SK-N-SH treated with all-trans-retinoic acid at 6 μM for 48 hours (cell line): ENCODE results near the gene MYOD1.

Experiments used
- ATAC-seq: fragments of 200-7000 bp; cut with Tn5 transposase; 3 replicates; pipeline ENCODE4 v1.9.1; 2020; ENCODE audit warnings: mild to moderate bottlenecking, moderate library complexity
- ARNTL ChIP-seq: fragments of 450-650 bp; formaldehyde crosslinking; IDR thresholded peaks from 2 replicates; pipeline ENCODE4 v1.5.0; 2020; ENCODE audit warnings: low read depth, mild to moderate bottlenecking, moderate library complexity, borderline replicate concordance
- BACH2 ChIP-seq: fragments of 250-450 bp; sonication (Bioruptor Pico); IDR thresholded peaks from 2 replicates; pipeline ENCODE4 v1.9.0; 2021; ENCODE audit warnings: mild to moderate bottlenecking, borderline replicate concordance
- CSRNP3 ChIP-seq: fragments of 250-450 bp; sonication (Bioruptor Pico); IDR thresholded peaks from 2 replicates; pipeline ENCODE4 v1.5.1; 2021; ENCODE audit warnings: mild to moderate bottlenecking, moderate library complexity
- GLIS3 ChIP-seq: fragments of 250-450 bp; sonication (Bioruptor Pico); IDR thresholded peaks from 2 replicates; pipeline ENCODE4 v1.5.0; 2020; ENCODE audit warnings: mild to moderate bottlenecking, moderate library complexity
- ISL1 ChIP-seq: fragments of 250-450 bp; sonication (Bioruptor Pico); IDR thresholded peaks from 2 replicates; pipeline ENCODE4 v2.1.2; 2022; ENCODE audit warnings: mild to moderate bottlenecking, moderate library complexity
- RARB ChIP-seq: fragments of 250-450 bp; sonication (Bioruptor Pico); IDR thresholded peaks from 2 replicates; pipeline ENCODE4 v1.8.0; 2021; ENCODE audit warnings: mild to moderate bottlenecking, moderate library complexity
- SNAI2 ChIP-seq: fragments of 250-450 bp; sonication (Bioruptor Pico); IDR thresholded peaks from 2 replicates; pipeline ENCODE4 v1.5.0; 2020; ENCODE audit warnings: mild to moderate bottlenecking, moderate library complexity
- TOX ChIP-seq: fragments of 250-450 bp; sonication (Bioruptor Pico); IDR thresholded peaks from 2 replicates; pipeline ENCODE4 v1.8.0; 2021; ENCODE audit warnings: mild to moderate bottlenecking, moderate library complexity, borderline replicate concordance
- TSHZ2 ChIP-seq: fragments of 250-450 bp; sonication (Bioruptor Pico); IDR thresholded peaks from 2 replicates; pipeline ENCODE4 v1.5.0; 2020; ENCODE audit warnings: mild to moderate bottlenecking, moderate library complexity
- ZFP3 ChIP-seq: fragments of 250-450 bp; sonication (Bioruptor Pico); IDR thresholded peaks from 2 replicates; pipeline ENCODE4 v1.5.0; 2020; ENCODE audit warnings: mild to moderate bottlenecking, moderate library complexity
- ZFP30 ChIP-seq: fragments of 450-650 bp; formaldehyde crosslinking; IDR thresholded peaks from 2 replicates; pipeline ENCODE4 v1.5.0; 2022; ENCODE audit warnings: mild to moderate bottlenecking, moderate library complexity
- ZNF565 ChIP-seq: fragments of 450-650 bp; formaldehyde crosslinking; conservative IDR thresholded peaks from 2 replicates; pipeline ENCODE4 v1.5.0; 2020; ENCODE audit warnings: low read depth, mild to moderate bottlenecking, moderate library complexity
- ZNF70 ChIP-seq: fragments of 450-650 bp; formaldehyde crosslinking; IDR thresholded peaks from 2 replicates; pipeline ENCODE4 v1.5.0; 2020; ENCODE audit warnings: mild to moderate bottlenecking, moderate library complexity
- TF ChIP-seq, protein P1 (sequence below): fragments of 250-450 bp; sonication (Bioruptor Pico); IDR thresholded peaks from 2 replicates; pipeline ENCODE4 v1.5.1; 2020; ENCODE audit warnings: low read depth, mild to moderate bottlenecking, moderate library complexity
- TF ChIP-seq, protein P2 (sequence below): fragments of 250-450 bp; sonication (Bioruptor Pico); IDR thresholded peaks from 2 replicates; pipeline ENCODE4 v1.8.0; 2020; ENCODE audit warnings: mild to moderate bottlenecking, moderate library complexity, borderline replicate concordance
- TF ChIP-seq, protein P3 (sequence below): fragments of 250-450 bp; sonication (Bioruptor Pico); IDR thresholded peaks from 2 replicates; pipeline ENCODE4 v1.8.0; 2021; ENCODE audit warnings: low read depth, mild to moderate bottlenecking, moderate library complexity, borderline replicate concordance

The MYOD1 gene

DNA sequence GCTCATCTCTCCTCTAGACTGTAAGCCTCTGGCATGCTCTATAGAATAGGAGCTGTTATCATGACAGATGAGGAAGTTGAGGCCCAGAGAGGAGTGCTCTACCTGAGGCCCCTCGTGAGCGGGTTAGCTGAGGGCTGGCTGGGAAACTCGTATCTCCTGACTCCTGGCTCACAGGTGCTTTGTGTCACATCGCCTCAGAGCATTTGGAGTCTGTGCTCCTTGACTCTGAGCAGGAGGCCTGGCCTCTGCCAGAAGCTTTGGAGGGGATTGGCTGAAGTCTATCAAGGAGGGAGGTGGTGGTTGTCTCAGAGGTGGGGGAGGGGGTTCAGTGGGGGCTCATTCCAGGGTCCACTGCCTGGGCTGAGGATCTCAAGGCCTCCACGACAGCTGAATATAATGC lies 22.6 kb downstream of the MYOD1 start:
- TF ChIP-seq, protein P1, sequence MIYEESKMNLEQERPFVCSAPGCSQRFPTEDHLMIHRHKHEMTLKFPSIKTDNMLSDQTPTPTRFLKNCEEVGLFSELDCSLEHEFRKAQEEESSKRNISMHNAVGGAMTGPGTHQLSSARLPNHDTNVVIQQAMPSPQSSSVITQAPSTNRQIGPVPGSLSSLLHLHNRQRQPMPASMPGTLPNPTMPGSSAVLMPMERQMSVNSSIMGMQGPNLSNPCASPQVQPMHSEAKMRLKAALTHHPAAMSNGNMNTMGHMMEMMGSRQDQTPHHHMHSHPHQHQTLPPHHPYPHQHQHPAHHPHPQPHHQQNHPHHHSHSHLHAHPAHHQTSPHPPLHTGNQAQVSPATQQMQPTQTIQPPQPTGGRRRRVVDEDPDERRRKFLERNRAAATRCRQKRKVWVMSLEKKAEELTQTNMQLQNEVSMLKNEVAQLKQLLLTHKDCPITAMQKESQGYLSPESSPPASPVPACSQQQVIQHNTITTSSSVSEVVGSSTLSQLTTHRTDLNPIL (CRISPR knock-in tag), result no peak
- TF ChIP-seq ZFP30 (CRISPR knock-in tag) (no peak), ZFP3 (CRISPR knock-in tag) (no peak)
- TF ChIP-seq, protein P2, sequence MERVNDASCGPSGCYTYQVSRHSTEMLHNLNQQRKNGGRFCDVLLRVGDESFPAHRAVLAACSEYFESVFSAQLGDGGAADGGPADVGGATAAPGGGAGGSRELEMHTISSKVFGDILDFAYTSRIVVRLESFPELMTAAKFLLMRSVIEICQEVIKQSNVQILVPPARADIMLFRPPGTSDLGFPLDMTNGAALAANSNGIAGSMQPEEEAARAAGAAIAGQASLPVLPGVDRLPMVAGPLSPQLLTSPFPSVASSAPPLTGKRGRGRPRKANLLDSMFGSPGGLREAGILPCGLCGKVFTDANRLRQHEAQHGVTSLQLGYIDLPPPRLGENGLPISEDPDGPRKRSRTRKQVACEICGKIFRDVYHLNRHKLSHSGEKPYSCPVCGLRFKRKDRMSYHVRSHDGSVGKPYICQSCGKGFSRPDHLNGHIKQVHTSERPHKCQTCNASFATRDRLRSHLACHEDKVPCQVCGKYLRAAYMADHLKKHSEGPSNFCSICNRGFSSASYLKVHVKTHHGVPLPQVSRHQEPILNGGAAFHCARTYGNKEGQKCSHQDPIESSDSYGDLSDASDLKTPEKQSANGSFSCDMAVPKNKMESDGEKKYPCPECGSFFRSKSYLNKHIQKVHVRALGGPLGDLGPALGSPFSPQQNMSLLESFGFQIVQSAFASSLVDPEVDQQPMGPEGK (CRISPR knock-in tag), result no peak
- ATAC-seq, result no peak

GRCh38 chr11:17743026-17743807 lies 23.8 kb downstream of the MYOD1 start:
- TF ChIP-seq CSRNP3 (CRISPR knock-in tag) (no peak), ZFP3 (CRISPR knock-in tag) (no peak), BACH2 (CRISPR knock-in tag) (no peak), TSHZ2 (CRISPR knock-in tag) (no peak), SNAI2 (CRISPR knock-in tag) (no peak), ARNTL (CRISPR knock-in tag) (no peak)
- TF ChIP-seq, protein P1 (CRISPR knock-in tag), result no peak
- TF ChIP-seq, all 23 proteins: peak for 0
- ATAC-seq, result no peak

DNA sequence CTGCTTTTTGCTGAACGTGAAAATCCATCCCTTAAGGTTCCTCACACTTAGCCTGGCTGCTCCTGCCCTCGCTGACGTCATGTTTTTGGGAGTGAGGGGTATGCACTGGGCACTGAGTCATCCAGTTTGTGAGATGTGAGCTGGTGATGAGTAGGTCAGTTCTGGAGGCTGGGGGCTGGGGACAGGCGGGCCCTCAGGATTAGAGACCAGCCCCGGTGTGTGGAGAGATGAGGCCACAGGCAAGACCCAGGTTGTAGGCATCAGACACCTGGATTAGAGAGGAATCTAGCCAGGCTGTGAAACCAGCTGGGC lies 24.4 kb downstream of the MYOD1 start:
- peak; percentile 61 for ATAC-seq

More for the DNA sequence above, 24.4 kb downstream of the MYOD1 start:
- no peak for TF ChIP-seq SNAI2 (CRISPR knock-in tag)
- TF ChIP-seq ZFP3 (CRISPR knock-in tag), result no peak
- TF ChIP-seq, protein P3, sequence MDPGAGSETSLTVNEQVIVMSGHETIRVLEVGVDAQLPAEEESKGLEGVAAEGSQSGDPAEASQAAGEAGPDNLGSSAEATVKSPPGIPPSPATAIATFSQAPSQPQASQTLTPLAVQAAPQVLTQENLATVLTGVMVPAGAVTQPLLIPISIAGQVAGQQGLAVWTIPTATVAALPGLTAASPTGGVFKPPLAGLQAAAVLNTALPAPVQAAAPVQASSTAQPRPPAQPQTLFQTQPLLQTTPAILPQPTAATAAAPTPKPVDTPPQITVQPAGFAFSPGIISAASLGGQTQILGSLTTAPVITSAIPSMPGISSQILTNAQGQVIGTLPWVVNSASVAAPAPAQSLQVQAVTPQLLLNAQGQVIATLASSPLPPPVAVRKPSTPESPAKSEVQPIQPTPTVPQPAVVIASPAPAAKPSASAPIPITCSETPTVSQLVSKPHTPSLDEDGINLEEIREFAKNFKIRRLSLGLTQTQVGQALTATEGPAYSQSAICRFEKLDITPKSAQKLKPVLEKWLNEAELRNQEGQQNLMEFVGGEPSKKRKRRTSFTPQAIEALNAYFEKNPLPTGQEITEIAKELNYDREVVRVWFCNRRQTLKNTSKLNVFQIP (CRISPR knock-in tag), result no peak
- no peak for TF ChIP-seq ISL1
- TF ChIP-seq TOX (CRISPR knock-in tag), result no peak
- TF ChIP-seq ZFP30 (CRISPR knock-in tag), result no peak
- no peak for TF ChIP-seq ZNF565 (CRISPR knock-in tag)
- TF ChIP-seq, protein P1 (CRISPR knock-in tag), result no peak
- TF ChIP-seq CSRNP3 (CRISPR knock-in tag), result no peak
- TF ChIP-seq GLIS3 (CRISPR knock-in tag), result no peak
- no peak for TF ChIP-seq ZNF70 (CRISPR knock-in tag)
- no peak for TF ChIP-seq RARB (CRISPR knock-in tag)
- TF ChIP-seq, all 23 proteins: peak for 0
